ENCODE data around the gene ADAMTS18. TPM values are rescaled to one million over a fixed set of nuclear protein-coding genes. Genes with fewer than 3 reads are reported as not detected.

ADAMTS18 gene
- total RNA-seq, 2 donors from 2014 or later = 2.7 TPM; not detected in 1

GRCh38 chr16:77459534-77460254, 24.9 kb upstream of the ADAMTS18 start:
- no peaks in the 10 kb centered on the region for H3K27me3 ChIP-seq (replicated peaks; ENCODE audit: insufficient read depth)
- H3K27ac ChIP-seq = no peak overlapping the region
- H3K4me3 ChIP-seq = no peak overlapping the region
- H3K9me3 ChIP-seq = no peaks in the 10 kb centered on the region
- no peaks in the 10 kb centered on the region for H3K36me3 ChIP-seq
- H3K4me1 ChIP-seq (replicated peaks) = no peaks in the 10 kb centered on the region
- no peak for DNase-seq (ENCODE audit: low spot score)
- 53% methylated on average over 3 of the region's 3 CpGs for WGBS
- intact Hi-C loops (cut with DNase I) = loop anchor here (10.0 kb wide), 1 partner anchor 55 kb away; no protein-coding TSS in a partner anchor
- TF ChIP-seq CTCF (IDR thresholded peaks at IDR 0.05) (no peak), POLR2A (IDR thresholded peaks at IDR 0.05) (no peak), POLR2AphosphoS5 (IDR thresholded peaks at IDR 0.05) (no peak)

GRCh38 chr16:77457046-77457445, 22.2 kb upstream of the ADAMTS18 start:
- 78% methylated on average over 5 of the region's 5 CpGs for WGBS

GRCh38 chr16:77452243-77452642, 17.4 kb upstream of the ADAMTS18 start:
- Histone ChIP-seq H3K4me1 (replicated peaks) (no peaks in the 10 kb centered on the region), H3K27ac (no peak overlapping the region), H3K4me3 (no peak overlapping the region), H3K27me3 (replicated peaks; ENCODE audit: insufficient read depth) (no peaks in the 10 kb centered on the region), H3K36me3 (no peaks in the 10 kb centered on the region), H3K9me3 (no peaks in the 10 kb centered on the region)
- TF ChIP-seq POLR2AphosphoS5 (IDR thresholded peaks at IDR 0.05) (no peak), POLR2A (IDR thresholded peaks at IDR 0.05) (no peak), CTCF (IDR thresholded peaks at IDR 0.05) (no peak)
- intact Hi-C loops (cut with DNase I) = no loop called here
- no peak for DNase-seq (ENCODE audit: low spot score)
- 96% methylated on average over 3 of the region's 3 CpGs for WGBS

More at GRCh38 chr16:77457046-77457445, 22.2 kb upstream of the ADAMTS18 start:
- Histone ChIP-seq H3K4me3 (no peak overlapping the region), H3K36me3 (no peaks in the 10 kb centered on the region), H3K9me3 (no peaks in the 10 kb centered on the region), H3K27ac (no peak overlapping the region), H3K27me3 (replicated peaks; ENCODE audit: insufficient read depth) (no peaks in the 10 kb centered on the region), H3K4me1 (replicated peaks) (no peaks in the 10 kb centered on the region)
- intact Hi-C loops (cut with DNase I) = no loop called here
- no peak for TF ChIP-seq POLR2AphosphoS5 (IDR thresholded peaks at IDR 0.05)
- no peak for TF ChIP-seq CTCF (IDR thresholded peaks at IDR 0.05)
- no peak for TF ChIP-seq POLR2A (IDR thresholded peaks at IDR 0.05)
- no peak for DNase-seq (ENCODE audit: low spot score)

- DNase-seq (ENCODE audit: low spot score) = no peak
- no peaks in the 10 kb centered on the region for H3K9me3 ChIP-seq
- no peaks in the 10 kb centered on the region for H3K36me3 ChIP-seq
- WGBS = 29% methylated on average over 5 of the region's 5 CpGs
- intact Hi-C loops (cut with DNase I) = no loop called here
- H3K27ac ChIP-seq = no peak overlapping the region
- no peaks in the 10 kb centered on the region for H3K4me1 ChIP-seq (replicated peaks)
- no peak overlapping the region for H3K4me3 ChIP-seq
- no peaks in the 10 kb centered on the region for H3K27me3 ChIP-seq (replicated peaks; ENCODE audit: insufficient read depth)
- TF ChIP-seq POLR2AphosphoS5 (IDR thresholded peaks at IDR 0.05) (peak; percentile 6), POLR2A (IDR thresholded peaks at IDR 0.05) (no peak)
Observed at GRCh38 chr16:77450790-77451487, 16.1 kb upstream of the ADAMTS18 start.

GRCh38 chr16:77449208-77449607, 14.4 kb upstream of the ADAMTS18 start:
- Histone ChIP-seq H3K27ac (no peak overlapping the region), H3K4me1 (replicated peaks) (no peaks in the 10 kb centered on the region), H3K9me3 (no peaks in the 10 kb centered on the region), H3K36me3 (no peaks in the 10 kb centered on the region), H3K27me3 (replicated peaks; ENCODE audit: insufficient read depth) (no peaks in the 10 kb centered on the region), H3K4me3 (no peak overlapping the region)
- intact Hi-C loops (cut with DNase I) = no loop called here
- DNase-seq (ENCODE audit: low spot score) = no peak
- TF ChIP-seq CTCF (IDR thresholded peaks at IDR 0.05) (no peak), POLR2AphosphoS5 (IDR thresholded peaks at IDR 0.05) (no peak)

All from prostate gland (tissue), 2 donors.